ENCODE results near the gene TMEM117.
"Not testable (repeated sequence)": the region's sequence is repeated elsewhere in the genome, so short reads cannot be mapped to it uniquely, and the experiment has no call there.

Gene TMEM117

GRCh38 chr12:44117337-44117736, 281.5 kb downstream of the TMEM117 start:
- no peak for DNase-seq

DNA sequence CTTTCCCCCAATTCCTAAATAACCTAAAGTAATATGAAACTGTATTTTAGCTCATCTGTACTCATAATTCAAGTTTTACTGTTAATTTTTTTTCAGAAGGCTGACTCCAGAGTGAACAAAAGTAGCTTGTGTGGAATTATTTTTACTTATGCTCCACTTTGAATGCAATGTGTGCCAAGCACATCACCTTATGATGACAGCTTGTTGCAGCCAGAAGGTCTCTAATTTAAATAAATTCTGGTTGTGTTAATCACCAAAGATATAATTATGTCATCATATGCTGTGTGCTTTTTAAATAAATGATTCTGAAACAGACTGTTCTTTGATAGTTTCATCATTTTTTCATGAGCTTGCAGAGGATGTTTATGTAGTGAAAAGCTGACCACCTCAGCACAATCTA, 283.1 kb downstream of the TMEM117 start:
- DNase-seq, result no peak

DNA sequence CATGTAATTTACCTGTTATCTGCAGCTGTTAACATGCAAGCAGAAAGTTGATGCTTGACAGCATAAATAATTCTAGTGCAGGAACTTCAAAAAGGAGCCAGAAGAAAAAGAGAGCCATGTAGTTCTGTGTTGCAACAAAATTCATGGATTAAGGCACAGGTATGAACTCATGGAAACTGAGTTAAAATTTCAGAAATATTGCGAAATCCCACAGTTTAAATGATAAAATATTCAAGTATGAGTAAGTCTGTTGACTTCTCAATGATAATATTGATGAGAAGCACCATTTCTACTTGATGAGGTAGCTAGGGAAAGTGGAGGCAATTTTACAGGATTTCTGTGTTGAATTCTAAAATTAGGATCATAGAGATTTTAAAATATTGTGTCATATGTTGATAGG, 290.9 kb downstream of the TMEM117 start:
- no peak for DNase-seq

DNA sequence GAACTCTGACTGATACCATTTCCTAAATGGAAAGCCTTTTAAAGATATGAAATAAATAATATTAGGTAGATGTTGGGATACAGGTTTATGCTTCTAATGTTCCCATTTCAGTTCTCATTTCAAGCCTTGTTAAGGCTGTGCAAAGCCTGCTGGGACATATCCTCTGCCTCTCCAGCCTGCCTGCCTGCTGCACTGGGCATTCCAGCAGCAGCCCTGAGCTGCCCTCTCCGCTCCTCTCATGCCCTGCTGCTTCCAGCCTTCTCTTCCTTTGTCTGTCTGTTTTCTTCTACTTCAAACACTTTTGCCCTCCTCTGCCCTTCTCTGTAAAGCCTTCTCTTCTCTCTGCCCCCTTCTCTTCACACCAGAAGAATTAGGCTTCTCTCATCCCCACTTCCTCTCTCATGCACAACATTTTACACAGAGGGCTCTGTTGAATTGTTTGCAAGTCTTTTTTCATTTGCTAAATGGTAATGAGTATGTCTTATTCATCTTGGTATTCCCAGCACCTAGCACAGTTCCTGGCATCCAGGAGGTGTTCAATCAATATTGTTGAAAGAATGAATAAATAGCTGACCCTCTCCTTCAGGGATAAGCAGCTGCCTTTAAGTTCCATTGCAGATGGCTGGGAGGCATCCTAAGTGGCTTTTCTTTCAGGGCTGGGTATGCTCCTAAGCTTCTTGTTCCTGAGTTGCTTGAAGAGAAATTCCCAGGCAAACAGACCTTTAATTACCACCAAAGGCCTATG, 292.3 kb downstream of the TMEM117 start:
- DNase-seq, result no peak

DNA sequence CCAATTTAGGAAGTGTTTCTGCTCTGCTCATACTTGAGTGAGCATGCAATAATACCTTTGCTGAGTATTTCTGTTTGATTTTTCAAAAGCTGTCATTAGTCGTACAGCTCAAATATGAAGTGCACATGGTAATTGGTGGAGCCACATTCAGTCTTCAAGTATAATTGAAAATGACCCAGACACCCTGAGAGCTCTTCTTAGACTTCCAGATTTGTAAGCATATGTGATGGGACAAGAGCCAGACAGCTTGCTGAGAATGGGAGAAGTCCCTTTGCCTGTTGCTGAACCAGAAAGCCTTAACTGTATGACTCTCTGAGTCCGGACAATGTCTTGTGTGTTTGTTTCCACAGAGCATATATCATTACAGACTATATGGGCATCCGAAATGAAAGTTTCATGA, 307.3 kb downstream of the TMEM117 start:
- no peak for DNase-seq

- DNase-seq, result no peak
These were observed 313.1 kb downstream of the TMEM117 start for GRCh38 chr12:44148936-44149335.

DNA sequence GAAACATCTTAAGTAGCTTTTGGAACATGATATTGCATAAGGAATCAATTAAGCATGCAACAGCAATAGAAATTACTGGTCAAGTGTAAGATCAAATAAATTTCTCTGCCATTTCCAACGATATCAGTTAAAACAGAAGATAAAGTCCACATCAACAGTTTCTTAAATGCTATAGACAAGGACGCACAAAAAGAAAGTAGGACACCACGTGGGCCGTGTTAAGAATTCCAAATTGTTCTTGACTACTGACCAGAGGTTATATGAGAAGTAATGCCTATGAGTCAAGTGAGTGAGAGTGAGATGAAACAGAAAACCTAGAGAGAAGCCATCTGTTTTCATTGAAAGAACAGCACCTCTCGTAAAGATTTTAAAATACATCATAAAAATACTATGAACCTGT, 318.2 kb downstream of the TMEM117 start:
- no peak for DNase-seq

GRCh38 chr12:44155358-44155757, 319.5 kb downstream of the TMEM117 start:
- DNase-seq, result no peak

GRCh38 chr12:44157359-44157758, 321.5 kb downstream of the TMEM117 start:
- DNase-seq, result no peak

DNA sequence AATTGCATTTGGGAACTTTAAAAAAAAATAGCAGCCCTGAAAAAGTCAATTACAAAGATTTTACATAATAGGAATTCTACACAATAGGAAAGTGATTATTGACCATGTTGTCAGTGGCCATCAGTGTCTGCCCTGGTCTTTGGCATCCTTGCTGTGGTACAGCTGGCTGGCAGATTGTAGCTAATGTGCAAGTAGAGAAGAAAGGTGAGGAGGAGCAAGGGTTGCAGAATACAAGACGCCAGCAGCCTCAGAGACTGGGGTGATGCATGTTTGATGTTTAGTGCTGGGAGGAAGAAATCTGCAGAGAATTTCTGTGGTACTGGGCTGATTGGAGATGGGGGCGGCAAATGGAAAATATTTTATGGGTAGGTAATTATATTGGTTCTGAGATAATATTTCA, 322.9 kb downstream of the TMEM117 start:
- DNase-seq, result no peak

DNA sequence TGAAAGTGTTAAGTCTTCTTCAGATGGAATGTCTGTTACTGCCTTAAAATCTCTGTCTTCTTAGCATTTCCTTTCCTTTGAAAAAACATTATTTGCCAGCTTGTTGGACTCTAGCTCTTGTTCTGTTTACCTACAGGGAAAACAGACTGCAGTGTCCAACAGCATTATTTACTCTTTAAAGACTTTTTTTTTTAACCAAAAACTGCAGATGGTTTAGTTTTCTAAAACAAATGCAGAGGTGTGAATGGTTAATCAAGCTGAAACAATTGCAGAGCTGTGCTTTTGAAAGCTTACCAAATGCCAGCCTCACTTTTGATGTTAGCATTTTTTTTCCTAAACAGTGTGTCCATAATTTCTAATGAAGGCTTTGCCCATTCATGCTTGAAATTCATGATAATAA, 323.3 kb downstream of the TMEM117 start:
- no peak for DNase-seq

DNA sequence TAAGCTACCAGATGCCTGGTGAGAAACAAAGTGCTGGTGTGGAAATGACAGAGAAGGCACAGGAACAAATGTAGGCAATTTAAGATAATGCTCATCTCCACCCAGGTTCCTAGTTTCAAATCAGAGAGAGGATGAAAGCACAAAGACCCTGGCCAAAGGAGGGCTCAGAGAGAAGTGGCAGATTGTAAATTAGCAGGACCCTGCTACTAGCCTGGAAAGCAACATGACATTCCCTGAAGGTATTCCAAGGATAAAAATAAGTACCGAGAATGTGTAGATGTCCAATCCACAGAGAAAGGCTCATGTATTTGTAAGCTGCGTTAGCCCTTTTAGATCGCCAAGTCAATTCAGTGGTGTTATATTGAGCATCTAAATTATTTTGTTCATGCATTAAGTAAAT, 324.0 kb downstream of the TMEM117 start:
- DNase-seq, result no peak

DNA sequence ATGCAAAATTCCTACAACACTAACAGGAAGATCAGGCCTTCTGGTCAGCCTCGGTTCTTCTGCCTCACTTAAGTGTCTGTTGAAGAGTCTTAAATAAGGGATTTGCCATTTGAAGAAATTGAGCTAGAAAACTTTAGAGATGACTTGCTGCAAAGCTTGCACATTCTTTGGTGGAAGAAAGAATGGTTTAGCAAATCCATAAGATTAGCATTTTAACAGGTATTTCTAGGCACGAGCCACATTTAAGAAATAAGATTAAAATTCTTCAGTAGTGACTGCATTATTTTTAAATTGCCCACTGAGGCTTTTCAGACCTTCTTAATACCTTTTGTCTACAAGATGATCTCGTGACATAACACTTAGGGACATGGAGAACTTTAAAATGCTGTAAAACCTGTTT, 327.1 kb downstream of the TMEM117 start:
- DNase-seq, result no peak

DNA sequence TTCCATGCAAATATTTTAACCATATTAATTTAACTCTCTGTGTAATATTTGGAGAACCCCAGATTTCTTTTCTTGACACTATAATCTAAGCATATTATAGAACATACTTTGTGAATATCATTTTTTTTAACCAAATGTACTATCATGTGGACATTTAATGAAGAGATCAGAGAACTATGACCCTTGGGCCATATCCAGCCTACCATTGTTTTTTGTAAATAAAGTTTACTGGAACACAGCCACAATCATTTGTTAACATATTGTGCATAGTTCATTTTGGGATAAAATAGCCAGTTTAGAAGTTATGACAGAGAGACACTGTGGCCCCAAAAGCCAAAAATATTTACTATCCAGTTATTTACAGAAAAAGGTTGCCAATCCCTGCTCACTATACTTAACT, 338.2 kb downstream of the TMEM117 start:
- DNase-seq, result no peak

- DNase-seq, result no peak
These were observed 348.8 kb downstream of the TMEM117 start for GRCh38 chr12:44184499-44185206.

DNA sequence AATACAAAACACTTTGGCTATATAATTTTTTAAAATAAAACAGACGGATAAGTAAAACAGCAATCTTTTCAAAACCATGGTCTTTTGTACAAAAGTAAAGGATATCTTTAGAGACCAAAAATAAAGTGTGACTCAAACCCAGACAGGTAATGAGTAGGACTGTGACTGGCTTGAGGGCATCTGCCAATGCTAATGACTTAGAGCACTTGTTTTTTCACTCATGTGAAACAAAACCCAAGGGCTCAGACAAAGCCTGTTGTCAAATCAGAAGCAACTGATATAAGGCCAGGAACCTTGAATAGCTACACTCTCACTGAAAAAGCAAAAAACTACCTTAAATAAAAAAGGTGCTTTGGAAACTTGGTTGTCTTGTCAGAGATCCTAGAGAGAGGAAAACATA, 357.4 kb downstream of the TMEM117 start:
- no peak for DNase-seq

DNA sequence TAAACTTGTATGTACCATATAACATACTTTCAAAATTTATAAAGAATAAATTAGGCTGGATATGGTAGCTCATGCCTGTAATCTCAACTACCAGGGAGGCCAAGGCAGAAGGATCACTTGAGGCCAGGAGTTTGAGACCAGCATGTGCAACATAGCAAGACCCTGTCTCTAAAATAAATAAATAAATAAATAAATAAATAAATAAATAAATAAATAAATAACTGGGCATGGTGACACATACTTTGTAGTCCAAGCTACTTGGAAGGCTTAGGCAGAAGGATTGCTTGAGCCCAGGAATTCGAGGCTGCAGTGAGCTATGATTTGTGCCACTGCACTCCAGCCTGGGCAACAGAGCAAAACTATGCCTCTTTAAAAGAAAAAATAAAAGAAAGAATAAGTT, 359.8 kb downstream of the TMEM117 start:
- DNase-seq, result not testable (repeated sequence)

DNA sequence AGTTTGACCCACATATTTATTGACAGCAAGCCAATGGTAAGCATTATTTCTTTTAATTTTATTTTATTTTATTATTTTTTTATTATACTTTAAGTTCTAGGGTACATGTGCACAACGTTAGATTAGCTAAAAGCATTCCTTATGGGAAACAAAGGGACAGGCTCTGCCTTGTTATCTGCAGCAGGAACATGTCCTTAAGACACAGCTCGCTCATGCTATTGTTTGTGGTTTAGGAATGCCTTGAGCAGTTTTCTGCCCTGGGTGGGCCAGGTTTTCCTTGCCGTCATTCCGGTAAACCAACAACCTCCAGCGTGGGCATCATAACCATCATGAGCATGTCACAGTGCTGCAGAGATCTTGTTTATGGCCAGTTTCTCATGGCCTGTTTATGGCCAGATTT, 370.2 kb downstream of the TMEM117 start:
- no peak for DNase-seq

GRCh38 chr12:44217146-44217883, 381.4 kb downstream of the TMEM117 start:
- no peak for DNase-seq

- no peak for DNase-seq
These were observed 387.9 kb downstream of the TMEM117 start for GRCh38 chr12:44223736-44224135.

DNA sequence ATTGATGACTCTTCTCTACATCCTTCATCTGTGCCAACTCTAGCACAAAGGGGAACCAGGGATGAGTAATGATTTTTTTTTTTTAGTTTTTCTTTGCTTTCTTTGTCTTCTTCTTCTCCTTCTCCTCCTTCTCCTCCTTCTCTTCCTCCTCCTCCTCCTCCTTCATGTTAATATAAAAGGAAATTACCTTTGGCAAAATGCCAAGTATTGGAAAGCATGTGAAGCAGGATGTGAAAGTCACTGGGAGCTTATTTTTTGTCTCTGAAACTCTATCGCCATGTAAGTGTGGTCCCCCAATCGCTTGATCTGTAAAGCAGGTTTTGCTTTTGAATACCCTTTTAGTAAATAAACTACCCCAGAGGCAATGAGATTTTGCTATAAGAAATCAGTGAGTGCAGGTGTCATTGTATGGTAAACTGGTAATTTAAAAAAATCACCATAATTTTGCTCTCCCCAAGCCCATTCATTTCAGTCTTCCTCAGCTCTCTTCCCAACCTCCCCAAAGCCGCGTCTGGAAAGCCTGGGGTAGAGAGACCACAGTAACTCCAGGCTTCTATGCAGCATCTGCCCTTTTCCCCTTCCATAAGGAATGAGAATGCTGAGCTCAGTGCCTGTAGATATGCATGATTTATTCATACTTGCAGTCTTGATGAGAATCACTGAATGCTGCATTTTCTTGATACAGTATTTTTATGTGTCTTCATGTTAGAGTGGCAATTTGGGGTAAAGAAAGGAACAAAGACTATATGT, 388.7 kb downstream of the TMEM117 start:
- no peak for DNase-seq

DNA sequence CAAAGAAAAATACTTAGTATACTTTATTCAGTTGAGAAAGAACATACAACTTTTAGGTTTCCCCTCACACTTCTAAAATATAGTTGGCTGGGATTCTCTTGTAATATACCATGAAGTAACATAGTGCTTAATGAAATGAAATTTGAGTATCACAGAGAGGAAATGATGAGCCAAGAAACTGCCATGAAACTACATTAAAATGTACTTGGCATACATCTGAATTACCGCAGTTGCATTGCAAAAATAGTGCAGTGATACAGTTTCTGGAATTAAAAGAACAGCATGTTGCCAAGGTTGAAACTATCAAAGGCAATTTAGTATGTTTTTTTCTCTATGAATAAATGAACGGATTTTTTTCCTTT, 389.2 kb downstream of the TMEM117 start:
- no peak for DNase-seq

GRCh38 chr12:44227616-44228015, 391.7 kb downstream of the TMEM117 start:
- DNase-seq, result no peak

All from left hindlimb (tissue), 1 donor.